Measurements from ENCODE around the gene CD9. TPM values are rescaled to one million over a fixed set of nuclear protein-coding genes. Genes with fewer than 3 reads are reported as not detected.

CD9 gene
- total RNA-seq, 2 donors from 2014 or later: 33.5 to 99.1 TPM

GRCh38 chr12:6219980-6220379, 19.8 kb downstream of the CD9 start:
- Histone ChIP-seq H3K36me3 (ENCODE audit: control insufficient read depth, insufficient read depth, low read length) (no peaks in the 10 kb centered on the region), H3K9ac (ENCODE audit: extremely low read depth, low read length, poor library complexity, severe bottlenecking) (no peak overlapping the region), H3K27me3 (ENCODE audit: control insufficient read depth, insufficient read depth, low read length, poor library complexity, severe bottlenecking) (no peaks in the 10 kb centered on the region), H3K4me3 (ENCODE audit: low read length) (no peak overlapping the region), H3K4me1 (ENCODE audit: control insufficient read depth, insufficient read depth, low read length) (peaks cover 8% of the 10 kb centered on the region), H3K9me3 (ENCODE audit: control insufficient read depth, low read length) (no peaks in the 10 kb centered on the region), H3K27ac (ENCODE audit: low read depth, low read length) (no peak overlapping the region)
- peak overlapping the region; percentile 7 for H3K27ac Mint-ChIP-seq
- H3K9me3 Mint-ChIP-seq: no peaks in the 10 kb centered on the region
- peaks cover 7% of the 10 kb centered on the region for H3K36me3 Mint-ChIP-seq (ENCODE audit: low read depth)
- WGBS, 2 experiments (ENCODE audit: insufficient coverage in 1 of 2, insufficient read length in 1 of 2): 84% methylated on average over 6 of the region's 6 CpGs
- TF ChIP-seq CTCF (conservative IDR thresholded peaks at IDR 0.05): no peak
- H3K27me3 Mint-ChIP-seq (ENCODE audit: insufficient read depth): no peaks in the 10 kb centered on the region
- peaks cover 34% of the 10 kb centered on the region for H3K4me1 Mint-ChIP-seq
- DNase-seq: no peak
- H3K4me3 Mint-ChIP-seq: no peak overlapping the region

GRCh38 chr12:6221146-6221545, 20.9 kb downstream of the CD9 start:
- Mint-ChIP-seq H3K27ac (no peak overlapping the region), H3K4me3 (no peak overlapping the region)

GRCh38 chr12:6222078-6222654, 22.0 kb downstream of the CD9 start:
- TF ChIP-seq CTCF (conservative IDR thresholded peaks at IDR 0.05): no peak
- DNase-seq: no peak
- peaks cover 25% of the 10 kb centered on the region for H3K36me3 Mint-ChIP-seq (ENCODE audit: low read depth)
- no peaks in the 10 kb centered on the region for H3K9me3 ChIP-seq (ENCODE audit: control insufficient read depth, low read length)
- no peak overlapping the region for H3K4me3 ChIP-seq (ENCODE audit: low read length)
- H3K27ac ChIP-seq (ENCODE audit: low read depth, low read length): peak overlapping the region; percentile 89
- H3K27ac Mint-ChIP-seq: peak overlapping the region; percentile 2
- H3K27me3 ChIP-seq (ENCODE audit: control insufficient read depth, insufficient read depth, low read length, poor library complexity, severe bottlenecking): no peaks in the 10 kb centered on the region
- peaks cover 15% of the 10 kb centered on the region for H3K4me1 Mint-ChIP-seq
- H3K36me3 ChIP-seq (ENCODE audit: control insufficient read depth, insufficient read depth, low read length): no peaks in the 10 kb centered on the region
- no peaks in the 10 kb centered on the region for H3K27me3 Mint-ChIP-seq (ENCODE audit: insufficient read depth)
- no peak overlapping the region for H3K9ac ChIP-seq (ENCODE audit: extremely low read depth, low read length, poor library complexity, severe bottlenecking)
- no peaks in the 10 kb centered on the region for H3K4me1 ChIP-seq (ENCODE audit: control insufficient read depth, insufficient read depth, low read length)
- WGBS, 2 experiments (ENCODE audit: insufficient coverage in 1 of 2, insufficient read length in 1 of 2): 86 to 94% methylated on average over 10 to 12 of the region's 12 CpGs
- no peaks in the 10 kb centered on the region for H3K9me3 Mint-ChIP-seq
- H3K4me3 Mint-ChIP-seq: no peak overlapping the region

More at GRCh38 chr12:6221146-6221545, 20.9 kb downstream of the CD9 start:
- WGBS, 2 experiments (ENCODE audit: insufficient coverage in 1 of 2, insufficient read length in 1 of 2): 83 to 93% methylated on average over 7 to 9 of the region's 9 CpGs
- H3K27ac ChIP-seq (ENCODE audit: low read depth, low read length): no peak overlapping the region
- DNase-seq: no peak
- Mint-ChIP-seq H3K9me3 (no peaks in the 10 kb centered on the region), H3K4me1 (peaks cover 22% of the 10 kb centered on the region), H3K36me3 (ENCODE audit: low read depth) (peaks cover 17% of the 10 kb centered on the region), H3K27me3 (ENCODE audit: insufficient read depth) (no peaks in the 10 kb centered on the region)
- no peak for TF ChIP-seq CTCF (conservative IDR thresholded peaks at IDR 0.05)
- H3K9ac ChIP-seq (ENCODE audit: extremely low read depth, low read length, poor library complexity, severe bottlenecking): no peak overlapping the region
- H3K27me3 ChIP-seq (ENCODE audit: control insufficient read depth, insufficient read depth, low read length, poor library complexity, severe bottlenecking): no peaks in the 10 kb centered on the region
- no peaks in the 10 kb centered on the region for H3K4me1 ChIP-seq (ENCODE audit: control insufficient read depth, insufficient read depth, low read length)
- H3K36me3 ChIP-seq (ENCODE audit: control insufficient read depth, insufficient read depth, low read length): no peaks in the 10 kb centered on the region
- no peaks in the 10 kb centered on the region for H3K9me3 ChIP-seq (ENCODE audit: control insufficient read depth, low read length)
- H3K4me3 ChIP-seq (ENCODE audit: low read length): no peak overlapping the region

All from endodermal cell (in vitro differentiated cells).